DOHH2 (cell line): ENCODE results near the gene RRBP1.

Experiments
- H3F3A ChIP-seq: fragments of 200-600 bp; sonication (generic), shearing (Covaris generic); 2 replicates; pipeline ENCODE4 v1.6.0; 2016; ENCODE audit warnings: antibody characterized with exemption, mild to moderate bottlenecking; ENCODE audit not compliant: control insufficient read depth, insufficient read depth
- H3K27ac ChIP-seq: fragments of 200-600 bp; sonication (generic); 2 replicates; pipeline ENCODE4 v1.5.1; 2014; ENCODE audit warnings: low read depth, mild to moderate bottlenecking, low read length, moderate library complexity
- H3K27me3 ChIP-seq: fragments of 200-600 bp; sonication (generic); 2 replicates; pipeline ENCODE4 v1.6.1; 2014; ENCODE audit warnings: mild to moderate bottlenecking, low read length, mixed read lengths; ENCODE audit not compliant: control insufficient read depth
- H3K36me3 ChIP-seq: fragments of 200-600 bp; sonication (generic); 2 replicates; pipeline ENCODE4 v1.6.1; 2014; ENCODE audit warnings: mild to moderate bottlenecking, low read length, moderate library complexity, mixed read lengths; ENCODE audit not compliant: control insufficient read depth
- H3K4me1 ChIP-seq: fragments of 200-600 bp; sonication (generic); 2 replicates; pipeline ENCODE4 v1.6.1; 2014; ENCODE audit warnings: mild to moderate bottlenecking, low read length, mixed read lengths; ENCODE audit not compliant: control insufficient read depth
- H3K4me2 ChIP-seq: fragments of 200-600 bp; sonication (generic); 2 replicates; pipeline ENCODE4 v1.6.0; 2014; ENCODE audit warnings: mild to moderate bottlenecking, low read length, moderate library complexity
- H3K4me3 ChIP-seq: fragments of 200-600 bp; sonication (generic); 2 replicates; pipeline ENCODE4 v1.5.1; 2014; ENCODE audit warnings: mild to moderate bottlenecking, low read length, mixed read lengths
- H3K79me2 ChIP-seq: fragments of 200-600 bp; sonication (generic); 2 replicates; pipeline ENCODE4 v1.6.1; 2014; ENCODE audit warnings: mild to moderate bottlenecking, low read length, mixed read lengths; ENCODE audit not compliant: control insufficient read depth
- H3K9me2 ChIP-seq: fragments of 200-600 bp; sonication (generic); replicated peaks from 2 replicates; pipeline ENCODE4 v1.6.1; 2014; ENCODE audit warnings: mild to moderate bottlenecking, low read length, mixed read lengths; ENCODE audit not compliant: control insufficient read depth
- H3K9me3 ChIP-seq: fragments of 200-600 bp; sonication (generic); 2 replicates; pipeline ENCODE4 v1.6.1; 2014; ENCODE audit warnings: antibody characterized with exemption, low read length, mixed read lengths; ENCODE audit not compliant: control insufficient read depth, insufficient read depth
- H4K20me1 ChIP-seq: fragments of 200-600 bp; sonication (generic); 2 replicates; pipeline ENCODE4 v1.6.0; 2014; ENCODE audit warnings: low read depth, mild to moderate bottlenecking, antibody characterized with exemption, low read length, moderate library complexity; ENCODE audit not compliant: control insufficient read depth, insufficient read depth
- EZH2phosphoT487 ChIP-seq: fragments of 200-600 bp; sonication (generic); IDR thresholded peaks from 2 replicates; pipeline ENCODE4 v1.6.1; 2017; ENCODE audit warnings: borderline replicate concordance, mild to moderate bottlenecking, antibody characterized with exemption, low read length, moderate library complexity, mixed read lengths
- TF ChIP-seq, protein P1 (sequence below): fragments of 200-600 bp; sonication (generic); IDR thresholded peaks from one replicate; pipeline ENCODE4 v1.5.1; 2014; ENCODE audit warnings: antibody characterized with exemption, mild to moderate bottlenecking, low read depth, low read length; ENCODE audit not compliant: poor library complexity, severe bottlenecking

RRBP1 gene

DNA sequence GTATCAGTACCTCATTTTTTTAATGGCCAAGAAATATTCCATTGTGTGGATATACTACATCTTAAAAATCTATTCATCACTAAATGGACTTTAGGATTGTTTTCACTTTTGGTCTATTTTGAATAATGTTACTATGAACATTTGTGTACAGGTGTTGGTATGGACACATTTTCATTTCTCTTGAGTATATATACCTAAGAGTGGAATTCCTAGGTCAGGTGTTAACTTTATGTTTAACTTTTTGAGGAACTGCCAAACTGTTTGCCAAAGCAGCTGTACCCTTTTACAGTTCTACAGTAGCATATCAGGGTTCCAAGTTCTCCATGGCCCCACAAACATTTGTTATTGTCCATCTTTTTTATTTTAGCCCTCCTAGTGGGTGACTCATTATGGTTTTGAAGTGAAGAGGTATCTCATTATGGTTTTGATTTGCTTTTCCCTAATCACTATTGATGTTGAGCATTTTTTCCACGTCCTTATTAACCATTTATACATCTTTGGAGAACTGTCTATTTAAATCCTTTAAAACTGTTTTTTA, 84.0 kb downstream of the RRBP1 start:
- H3K9me2 ChIP-seq: no peaks in the 10 kb centered on the region
- no peak overlapping the region for H3K4me3 ChIP-seq
- H3K36me3 ChIP-seq: no peaks in the 10 kb centered on the region
- no peaks in the 10 kb centered on the region for H3F3A ChIP-seq
- no peak for TF ChIP-seq EZH2phosphoT487
- TF ChIP-seq, protein P1, sequence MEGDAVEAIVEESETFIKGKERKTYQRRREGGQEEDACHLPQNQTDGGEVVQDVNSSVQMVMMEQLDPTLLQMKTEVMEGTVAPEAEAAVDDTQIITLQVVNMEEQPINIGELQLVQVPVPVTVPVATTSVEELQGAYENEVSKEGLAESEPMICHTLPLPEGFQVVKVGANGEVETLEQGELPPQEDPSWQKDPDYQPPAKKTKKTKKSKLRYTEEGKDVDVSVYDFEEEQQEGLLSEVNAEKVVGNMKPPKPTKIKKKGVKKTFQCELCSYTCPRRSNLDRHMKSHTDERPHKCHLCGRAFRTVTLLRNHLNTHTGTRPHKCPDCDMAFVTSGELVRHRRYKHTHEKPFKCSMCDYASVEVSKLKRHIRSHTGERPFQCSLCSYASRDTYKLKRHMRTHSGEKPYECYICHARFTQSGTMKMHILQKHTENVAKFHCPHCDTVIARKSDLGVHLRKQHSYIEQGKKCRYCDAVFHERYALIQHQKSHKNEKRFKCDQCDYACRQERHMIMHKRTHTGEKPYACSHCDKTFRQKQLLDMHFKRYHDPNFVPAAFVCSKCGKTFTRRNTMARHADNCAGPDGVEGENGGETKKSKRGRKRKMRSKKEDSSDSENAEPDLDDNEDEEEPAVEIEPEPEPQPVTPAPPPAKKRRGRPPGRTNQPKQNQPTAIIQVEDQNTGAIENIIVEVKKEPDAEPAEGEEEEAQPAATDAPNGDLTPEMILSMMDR: no peak
- H3K9me3 ChIP-seq: no peaks in the 10 kb centered on the region
- H3K79me2 ChIP-seq: 0 out of 2 replicates have a peak, but pooled peaks cover 6% of the 10 kb centered on the region
- H3K4me2 ChIP-seq: no peak overlapping the region
- no peak overlapping the region for H3K27ac ChIP-seq
- peaks cover 7% of the 10 kb centered on the region for H3K4me1 ChIP-seq
- H3K27me3 ChIP-seq: no peaks in the 10 kb centered on the region
- no peaks in the 10 kb centered on the region; the same call in 1 of the 2 replicates for H4K20me1 ChIP-seq

DNA sequence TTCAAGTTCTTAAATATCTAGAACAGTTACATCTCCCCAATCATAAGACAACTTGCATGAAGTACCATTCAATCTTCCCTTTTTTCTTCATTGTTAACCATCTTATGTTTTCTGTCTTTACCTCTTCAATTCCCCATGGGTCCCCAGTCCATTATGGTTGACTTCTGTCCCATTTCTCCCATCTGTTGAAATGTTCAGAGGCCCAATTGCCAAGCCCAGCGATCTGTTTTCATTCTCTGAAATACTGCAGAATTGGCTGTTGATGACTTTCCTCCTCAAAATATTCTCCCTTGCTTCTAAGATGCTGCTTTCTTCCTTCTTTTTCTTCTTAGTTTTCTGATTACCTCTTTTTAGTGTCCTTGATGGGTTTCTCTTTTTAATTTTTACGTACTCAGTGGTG, 86.2 kb downstream of the RRBP1 start:
- no peak overlapping the region for H3K4me2 ChIP-seq
- H3K9me2 ChIP-seq: no peaks in the 10 kb centered on the region
- no peaks in the 10 kb centered on the region for H3K36me3 ChIP-seq
- no peak overlapping the region for H3K27ac ChIP-seq
- H4K20me1 ChIP-seq: no peaks in the 10 kb centered on the region; the same call in 1 of the 2 replicates
- H3K27me3 ChIP-seq: no peaks in the 10 kb centered on the region
- H3K4me1 ChIP-seq: no peaks in the 10 kb centered on the region
- H3K79me2 ChIP-seq: 0 out of 2 replicates have a peak, but pooled peaks cover 6% of the 10 kb centered on the region
- no peak overlapping the region for H3K4me3 ChIP-seq
- TF ChIP-seq, protein P1: no peak
- no peak for TF ChIP-seq EZH2phosphoT487
- H3K9me3 ChIP-seq: no peaks in the 10 kb centered on the region
- H3F3A ChIP-seq: no peaks in the 10 kb centered on the region

DNA sequence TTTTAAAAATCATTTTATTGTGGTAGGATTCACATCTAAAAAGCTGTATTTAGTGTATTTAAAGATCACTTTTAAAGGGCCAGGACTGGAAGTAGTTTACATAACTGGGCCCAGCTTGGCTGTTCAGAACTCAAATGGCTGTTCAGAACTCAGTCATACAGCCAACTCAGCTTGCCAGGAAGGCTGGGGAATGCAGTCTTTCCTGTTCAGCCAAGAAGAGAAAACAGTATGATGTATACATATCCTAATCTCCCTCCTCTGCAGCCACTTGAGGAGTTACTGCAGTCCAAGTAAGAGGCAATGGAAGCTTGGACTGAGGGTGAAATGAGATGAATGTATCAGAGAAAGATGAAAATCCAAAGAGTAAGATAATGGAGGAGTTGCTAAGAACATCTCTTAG, 87.6 kb downstream of the RRBP1 start:
- Histone ChIP-seq H3K4me2 (no peak overlapping the region), H4K20me1 (no peaks in the 10 kb centered on the region; the same call in 1 of the 2 replicates), H3K27me3 (no peaks in the 10 kb centered on the region), H3K9me3 (no peaks in the 10 kb centered on the region), H3K36me3 (no peaks in the 10 kb centered on the region), H3K79me2 (0 out of 2 replicates have a peak, but pooled peaks cover 6% of the 10 kb centered on the region), H3K27ac (no peak overlapping the region), H3K4me3 (no peak overlapping the region), H3F3A (no peaks in the 10 kb centered on the region), H3K4me1 (peaks cover 7% of the 10 kb centered on the region), H3K9me2 (no peaks in the 10 kb centered on the region)
- no peak for TF ChIP-seq EZH2phosphoT487
- TF ChIP-seq, protein P1: no peak
